Nephron (organoid): ENCODE measurements around the gene CCDC107.

Experiments used
- H3K27ac Mint-ChIP-seq, 3 experiments: 2 replicates each; pipeline ENCODE4 v1.8.0; 2020; ENCODE audit warnings: mixed read lengths in 3 of 3, mild to moderate bottlenecking in 2 of 3, moderate library complexity in 1 of 3
- H3K27me3 Mint-ChIP-seq: 2 replicates; pipeline ENCODE4 v1.8.0; 2021; ENCODE audit warnings: low read depth, mild to moderate bottlenecking, moderate library complexity, mixed read lengths
- H3K36me3 Mint-ChIP-seq: 2 replicates; pipeline ENCODE4 v1.8.0; 2020; ENCODE audit warnings: low read depth, mixed read lengths
- H3K4me1 Mint-ChIP-seq: 2 replicates; pipeline ENCODE4 v1.8.0; 2020; ENCODE audit warnings: mixed read lengths
- H3K4me3 Mint-ChIP-seq, 3 experiments: 2 replicates each; pipeline ENCODE4 v1.8.0; 2020; ENCODE audit warnings: mild to moderate bottlenecking in 3 of 3, mixed read lengths in 3 of 3, moderate library complexity in 2 of 3
- H3K9me3 Mint-ChIP-seq: 2 replicates; pipeline ENCODE4 v1.8.0; 2020; ENCODE audit warnings: mixed read lengths
- CTCF ChIP-seq, 3 experiments: fragments of 200-600 bp; sonication (generic); IDR thresholded peaks; one replicate each; pipeline ENCODE4 v1.5.0; 2021; ENCODE audit warnings: antibody characterized with exemption in 3 of 3; ENCODE audit not compliant: unreplicated experiment in 3 of 3

CCDC107 gene

GRCh38 chr9:35675204-35675603 lies 17.1 kb downstream of the CCDC107 start:
- peaks cover 25% of the 10 kb centered on the region for H3K4me1 Mint-ChIP-seq
- H3K9me3 Mint-ChIP-seq: no peaks in the 10 kb centered on the region
- peaks cover 4% of the 10 kb centered on the region for H3K27me3 Mint-ChIP-seq
- H3K4me3 Mint-ChIP-seq: peak overlapping the region; percentile 82 to 84 (median 83)
- no peak for TF ChIP-seq CTCF (IDR thresholded peaks at IDR 0.05; ENCODE audit: unreplicated experiment in 3 of 3)
- H3K27ac Mint-ChIP-seq: peak overlapping the region in 1 of 3 experiments; percentile 70
- no peaks in the 10 kb centered on the region for H3K36me3 Mint-ChIP-seq

GRCh38 chr9:35675732-35676392 lies 17.8 kb downstream of the CCDC107 start:
- Mint-ChIP-seq H3K36me3 (no peaks in the 10 kb centered on the region), H3K9me3 (no peaks in the 10 kb centered on the region), H3K4me1 (peaks cover 21% of the 10 kb centered on the region), H3K4me3 (peak overlapping the region; percentile 84 to 87 (median 84)), H3K27ac (peak overlapping the region in 2 of 3 experiments; percentile 70 to 85), H3K27me3 (peaks cover 4% of the 10 kb centered on the region)
- no peak for TF ChIP-seq CTCF (IDR thresholded peaks at IDR 0.05; ENCODE audit: unreplicated experiment in 3 of 3)

GRCh38 chr9:35679091-35679490 lies 21.0 kb downstream of the CCDC107 start:
- Mint-ChIP-seq H3K36me3 (peaks cover 23% of the 10 kb centered on the region), H3K4me3 (peak overlapping the region in 1 of 3 experiments; percentile 5), H3K27ac (no peak overlapping the region), H3K4me1 (peaks cover 36% of the 10 kb centered on the region), H3K9me3 (no peaks in the 10 kb centered on the region), H3K27me3 (peaks cover 4% of the 10 kb centered on the region)
- no peak for TF ChIP-seq CTCF (IDR thresholded peaks at IDR 0.05; ENCODE audit: unreplicated experiment in 3 of 3)

DNA sequence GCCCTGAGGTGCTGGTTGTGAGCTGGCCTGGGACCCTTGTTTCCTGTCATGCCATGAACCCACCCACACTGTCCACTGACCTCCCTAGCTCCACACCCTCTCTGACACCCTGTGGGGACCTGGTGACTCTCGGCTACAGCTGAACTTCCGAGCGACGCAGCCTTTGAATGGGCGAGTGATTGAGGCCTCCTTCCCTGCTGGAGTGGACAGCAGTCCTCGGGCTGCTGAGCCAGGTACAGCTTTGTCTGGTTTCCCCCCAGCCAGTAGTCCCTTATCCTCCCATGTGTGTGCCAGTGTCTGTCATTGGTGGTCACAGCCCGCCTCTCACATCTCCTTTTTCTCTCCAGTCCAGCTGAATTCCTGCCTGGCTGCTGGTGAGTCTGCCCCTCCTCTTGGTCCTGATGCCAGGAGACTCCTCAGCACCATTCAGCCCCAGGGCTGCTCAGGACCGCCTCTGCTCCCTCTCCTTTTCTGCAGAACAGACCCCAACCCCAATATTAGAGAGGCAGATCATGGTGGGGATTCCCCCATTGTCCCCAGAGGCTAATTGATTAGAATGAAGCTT lies 21.8 kb downstream of the CCDC107 start:
- H3K36me3 Mint-ChIP-seq: peaks cover 30% of the 10 kb centered on the region
- peak overlapping the region in 1 of 3 experiments; percentile 21 for H3K27ac Mint-ChIP-seq
- H3K4me3 Mint-ChIP-seq: no peak overlapping the region
- H3K9me3 Mint-ChIP-seq: no peaks in the 10 kb centered on the region
- H3K27me3 Mint-ChIP-seq: peaks cover under 1% of the 10 kb centered on the region
- TF ChIP-seq CTCF (IDR thresholded peaks at IDR 0.05; ENCODE audit: unreplicated experiment in 3 of 3): no peak
- peaks cover 34% of the 10 kb centered on the region for H3K4me1 Mint-ChIP-seq

DNA sequence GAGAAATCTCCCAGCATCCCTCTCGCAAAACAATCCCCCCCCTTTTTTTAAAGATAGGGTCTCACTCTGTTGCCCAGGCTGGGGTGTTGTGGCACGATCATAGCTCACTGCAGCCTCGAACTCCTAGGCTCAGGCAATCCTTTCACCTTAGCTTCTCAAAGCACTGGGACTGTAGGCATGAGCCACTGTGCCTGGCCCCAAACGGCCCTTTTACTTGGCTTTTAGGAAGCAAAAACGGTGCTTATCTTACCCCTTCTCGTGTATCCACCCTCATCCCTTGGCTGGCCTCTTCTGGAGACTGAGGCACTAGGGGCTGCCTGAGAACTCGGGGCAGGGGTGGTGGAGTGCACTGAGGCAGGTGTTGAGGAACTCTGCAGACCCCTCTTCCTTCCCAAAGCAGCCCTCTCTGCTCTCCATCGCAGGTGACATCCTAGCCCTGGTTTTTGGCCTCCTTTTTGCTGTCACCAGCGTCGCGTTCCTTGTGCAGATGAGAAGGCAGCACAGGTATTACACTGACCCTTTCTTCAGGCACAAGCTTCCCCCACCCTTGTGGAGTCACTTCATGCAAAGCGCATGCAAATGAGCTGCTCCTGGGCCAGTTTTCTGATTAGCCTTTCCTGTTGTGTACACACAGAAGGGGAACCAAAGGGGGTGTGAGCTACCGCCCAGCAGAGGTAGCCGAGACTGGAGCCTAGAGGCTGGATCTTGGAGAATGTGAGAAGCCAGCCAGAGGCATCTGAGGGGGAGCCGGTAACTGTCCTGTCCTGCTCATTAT lies 22.4 kb downstream of the CCDC107 start:
- peaks cover 3% of the 10 kb centered on the region for H3K27me3 Mint-ChIP-seq
- no peak overlapping the region for H3K4me3 Mint-ChIP-seq
- no peak for TF ChIP-seq CTCF (IDR thresholded peaks at IDR 0.05; ENCODE audit: unreplicated experiment in 3 of 3)
- H3K4me1 Mint-ChIP-seq: peaks cover 38% of the 10 kb centered on the region
- peak overlapping the region in 1 of 3 experiments; percentile 21 for H3K27ac Mint-ChIP-seq
- no peaks in the 10 kb centered on the region for H3K9me3 Mint-ChIP-seq
- peaks cover 30% of the 10 kb centered on the region for H3K36me3 Mint-ChIP-seq
